WI38 (cell line): ENCODE results near the gene ENOX2.

Experiments
- H3K4me3 ChIP-seq: 2 replicates; pipeline ENCODE4 v1.5.1; 2011; ENCODE audit warnings: low read depth, mild to moderate bottlenecking, control low read depth, low read length
- CTCF ChIP-seq: IDR thresholded peaks from 2 replicates; pipeline ENCODE4 v1.5.1; 2012; ENCODE audit warnings: low read depth, mild to moderate bottlenecking, control low read depth, low read length

Gene ENOX2

DNA sequence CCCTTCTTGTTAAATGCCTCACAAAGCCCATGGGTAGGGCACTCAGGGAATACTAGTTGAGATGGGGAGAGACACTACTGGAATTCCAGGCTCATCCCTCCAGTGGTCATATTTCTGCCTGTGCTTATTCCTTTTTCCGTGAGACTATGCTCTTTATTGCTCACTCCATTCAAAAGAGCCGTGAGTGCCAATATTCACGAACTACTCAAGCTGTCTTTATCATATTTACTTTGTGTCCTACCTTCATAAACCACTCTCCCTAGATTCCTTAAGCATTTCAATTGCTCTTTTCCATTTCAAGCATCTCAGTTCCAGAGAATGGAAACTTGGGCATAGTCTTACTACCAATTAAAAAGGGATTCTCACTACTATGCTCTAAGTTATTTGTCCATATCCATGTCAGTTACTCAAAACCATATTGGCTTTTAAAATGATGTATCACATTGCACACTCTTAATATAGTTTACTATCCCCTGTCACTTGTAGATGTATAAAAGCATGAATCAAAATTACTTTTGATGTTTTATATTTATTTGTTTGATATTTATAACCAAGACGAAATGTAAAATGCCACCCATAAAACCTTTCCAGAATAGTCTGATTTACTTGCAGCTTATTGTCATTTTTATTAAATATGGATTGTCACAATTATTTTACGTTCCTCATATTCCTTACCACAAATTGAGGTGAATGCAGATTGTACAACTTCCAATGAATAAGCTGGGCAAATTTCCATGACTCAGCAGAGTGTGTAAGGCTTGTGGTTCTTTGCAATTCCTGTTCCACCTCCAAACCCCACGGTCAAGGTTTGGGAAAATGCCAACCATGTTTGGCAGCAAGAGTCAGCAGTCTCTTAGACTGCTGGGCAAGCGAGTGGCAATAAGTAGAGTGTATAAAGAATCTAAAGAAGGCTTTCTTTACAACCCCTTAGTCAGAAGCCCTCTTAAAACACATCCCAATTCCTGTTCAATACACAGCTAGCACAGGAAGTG lies 24.4 kb downstream of the ENOX2 start:
- no peak overlapping the region for H3K4me3 ChIP-seq
- TF ChIP-seq CTCF: no peak

GRCh38 chrX:130877892-130878341 lies 25.1 kb downstream of the ENOX2 start:
- no peak overlapping the region for H3K4me3 ChIP-seq
- TF ChIP-seq CTCF: no peak

- TF ChIP-seq CTCF: no peak
- H3K4me3 ChIP-seq: no peak overlapping the region
These were observed 26.8 kb downstream of the ENOX2 start for GRCh38 chrX:130876226-130876625.

GRCh38 chrX:130874751-130875150 lies 28.3 kb downstream of the ENOX2 start:
- no peak for TF ChIP-seq CTCF
- H3K4me3 ChIP-seq: no peak overlapping the region

GRCh38 chrX:130869239-130869638 lies 33.8 kb downstream of the ENOX2 start:
- TF ChIP-seq CTCF: no peak
- H3K4me3 ChIP-seq: no peak overlapping the region

DNA sequence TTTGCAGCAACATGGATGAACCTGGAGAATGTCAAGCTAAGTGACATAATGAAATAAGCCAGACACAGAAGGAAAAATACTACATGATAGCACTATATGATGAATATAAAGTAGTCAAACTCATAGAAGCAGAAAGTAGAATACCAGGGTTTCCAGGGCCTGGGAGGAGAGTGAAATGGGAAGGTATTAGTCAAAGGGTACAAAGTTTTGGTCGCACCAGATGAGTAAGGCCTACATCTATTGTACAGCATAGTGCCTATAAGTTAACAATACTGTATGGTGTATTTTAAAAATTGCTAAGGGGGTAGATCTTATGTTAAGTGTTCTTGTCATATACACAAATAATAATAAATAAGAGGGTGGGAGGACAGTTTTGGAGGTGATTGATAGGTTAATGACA lies 41.5 kb downstream of the ENOX2 start:
- no peak for TF ChIP-seq CTCF
- no peak overlapping the region for H3K4me3 ChIP-seq

DNA sequence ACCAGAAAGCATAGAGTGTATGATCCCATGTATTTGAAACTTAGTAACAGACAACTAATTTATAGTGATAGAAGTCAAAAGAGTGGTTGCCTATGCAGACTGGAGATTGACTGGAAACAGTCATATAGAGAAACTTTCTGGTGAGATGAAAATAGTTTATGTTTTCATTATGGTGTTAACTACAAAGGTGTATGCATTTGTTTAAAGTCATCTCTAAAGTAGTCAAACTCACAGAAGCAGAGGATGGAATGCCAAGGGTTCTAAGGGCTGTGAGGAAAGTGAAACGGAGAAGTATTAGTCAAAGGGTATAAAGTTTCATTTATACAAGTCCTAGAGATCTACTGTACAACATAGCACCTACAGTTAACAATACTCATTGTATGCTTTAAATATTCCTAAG lies 45.8 kb downstream of the ENOX2 start:
- H3K4me3 ChIP-seq: no peak overlapping the region
- no peak for TF ChIP-seq CTCF
